ENCODE data around the gene BIRC2. TPM values are rescaled to one million over a fixed set of nuclear protein-coding genes. Genes with fewer than 3 reads are reported as not detected.

BIRC2 gene
- polyA plus RNA-seq, 1 donor = 39.9 TPM

DNA sequence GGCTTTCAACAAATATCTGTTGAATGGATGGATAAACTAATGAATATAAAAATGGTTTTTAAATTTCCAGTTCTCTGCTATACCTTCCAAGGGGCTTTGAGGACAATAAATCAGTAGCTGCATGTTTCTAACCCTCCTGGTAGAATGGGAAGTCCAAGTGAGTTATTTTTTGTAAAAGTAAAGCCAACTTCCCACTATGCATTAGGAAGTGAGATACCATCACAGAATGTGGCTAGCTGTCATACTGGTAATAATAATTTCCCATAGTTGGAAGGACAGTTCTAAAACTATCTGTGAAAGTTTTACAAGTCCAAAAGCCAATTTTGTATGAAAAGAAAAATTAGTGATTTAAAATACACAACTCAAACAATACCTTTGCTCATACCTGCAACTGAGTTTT lies 55.5 kb downstream of the BIRC2 start:
- DNase-seq = no peak

DNA sequence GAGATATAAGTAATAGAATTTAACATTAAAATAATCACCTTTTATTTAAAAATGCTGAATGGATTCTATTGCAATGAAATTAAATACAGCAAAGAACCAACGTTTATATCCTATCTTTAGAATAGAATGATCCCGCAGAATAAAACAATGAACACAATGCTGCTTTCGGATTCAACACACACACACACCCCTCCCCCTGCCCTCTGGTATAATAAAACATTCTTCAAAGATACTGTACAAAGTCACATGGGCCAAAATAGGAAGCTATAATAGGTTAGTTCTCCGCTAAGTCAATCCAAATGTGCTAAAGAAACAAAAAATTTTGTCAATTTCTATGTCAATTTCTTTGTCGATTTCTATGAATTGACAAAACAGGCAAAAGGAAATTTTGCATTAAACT lies 58.5 kb downstream of the BIRC2 start:
- no peak for DNase-seq

- no peak for DNase-seq
Measured at GRCh38 chr11:102406099-102406498, 59.1 kb downstream of the BIRC2 start.

DNA sequence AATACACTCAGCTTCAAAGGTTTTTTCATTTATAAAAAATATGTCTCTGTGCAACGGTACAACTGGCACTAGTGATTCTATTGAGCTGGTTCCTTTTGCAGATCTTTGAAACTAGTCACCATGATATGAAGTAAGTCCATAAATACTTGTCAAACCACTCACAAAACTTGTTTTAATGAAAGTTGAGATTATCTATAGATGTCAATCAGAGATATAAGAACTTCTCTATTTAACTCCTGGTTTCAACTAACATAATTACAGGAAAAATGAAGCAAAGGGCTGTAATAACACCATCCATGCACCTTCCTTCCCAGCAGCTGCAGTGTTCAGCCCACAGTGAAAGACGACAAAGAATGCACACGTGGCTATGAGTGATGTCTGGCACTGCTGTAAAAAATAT lies 60.9 kb downstream of the BIRC2 start:
- no peak for DNase-seq

DNA sequence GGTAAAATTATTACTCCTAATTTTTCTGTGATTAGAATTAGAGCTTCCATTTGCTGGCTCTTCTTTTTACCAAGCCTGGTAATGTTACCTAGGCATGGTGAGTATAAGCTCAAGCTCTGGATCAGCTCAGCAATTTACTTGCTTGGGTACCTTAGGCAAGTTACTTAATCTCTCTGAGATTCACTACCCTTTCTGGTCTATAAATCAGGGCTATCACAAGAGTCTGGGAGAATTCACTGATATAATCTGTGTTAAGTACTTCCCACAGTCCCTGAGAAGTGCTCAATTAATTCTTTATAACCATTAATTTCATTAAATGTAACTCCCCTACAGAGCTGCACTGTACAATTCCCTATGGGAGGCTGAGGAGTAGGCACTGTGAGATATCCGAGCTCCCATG lies 61.3 kb downstream of the BIRC2 start:
- no peak for DNase-seq

- no peak for DNase-seq
Measured at GRCh38 chr11:102410382-102410784, 63.4 kb downstream of the BIRC2 start.

DNA sequence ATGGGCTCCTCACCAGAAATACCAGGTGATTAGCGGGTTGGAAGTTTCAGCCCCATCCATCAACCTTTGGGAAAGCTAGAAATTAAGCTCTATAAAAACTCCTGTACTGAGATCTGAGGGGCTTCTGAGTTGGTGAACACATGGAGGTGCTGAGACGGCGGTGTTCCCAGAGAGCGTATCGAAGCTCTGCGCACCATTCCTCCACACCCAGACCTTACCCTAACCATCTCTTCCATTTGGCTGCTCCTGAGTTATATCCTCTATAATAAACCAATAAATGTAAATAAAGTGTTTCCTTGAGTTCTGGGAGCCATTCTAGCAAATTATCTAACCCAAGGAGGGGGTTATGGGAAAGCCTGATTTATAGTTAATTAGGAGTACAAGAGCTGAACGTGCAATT lies 64.1 kb downstream of the BIRC2 start:
- DNase-seq = no peak

GRCh38 chr11:102413497-102413896 lies 66.5 kb downstream of the BIRC2 start:
- no peak for DNase-seq

DNA sequence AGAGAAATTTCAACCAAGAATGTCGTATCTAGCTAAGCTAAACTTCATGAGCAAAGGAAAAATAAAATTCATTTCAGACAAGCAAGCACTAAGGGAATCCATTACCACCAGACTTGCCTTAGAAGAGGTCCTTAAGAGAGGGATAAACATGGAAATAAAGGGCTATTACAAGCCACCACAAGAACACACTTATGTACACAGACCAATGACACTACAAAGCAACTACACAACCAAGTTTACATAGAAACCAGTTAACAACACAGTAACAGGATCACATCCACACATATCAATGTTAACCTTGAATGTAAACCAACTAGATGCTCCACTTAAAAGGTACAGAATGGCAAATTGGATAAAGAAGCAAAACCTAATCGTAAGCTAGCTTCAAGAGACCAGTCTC lies 67.5 kb downstream of the BIRC2 start:
- no peak for DNase-seq

GRCh38 chr11:102415304-102415916 lies 68.4 kb downstream of the BIRC2 start:
- DNase-seq = no peak

DNA sequence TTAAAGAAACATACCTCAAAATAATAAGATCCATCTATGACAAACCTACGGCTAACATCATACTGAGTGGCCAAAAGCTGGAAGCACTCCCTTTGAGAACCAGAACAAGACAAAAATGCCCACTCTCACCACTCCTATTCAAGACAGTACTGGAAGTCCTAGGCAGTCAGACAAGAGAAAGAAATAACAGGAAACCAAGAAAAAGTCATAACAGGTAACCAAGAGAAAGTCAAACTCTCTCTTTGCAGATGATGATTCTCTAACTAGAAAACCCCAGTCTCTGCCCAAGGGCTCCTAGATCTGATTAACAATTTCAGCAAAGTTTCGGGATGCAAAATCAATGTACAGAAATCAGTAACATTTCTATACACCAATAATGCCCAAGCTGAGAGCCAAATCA lies 70.0 kb downstream of the BIRC2 start:
- DNase-seq = no peak

DNA sequence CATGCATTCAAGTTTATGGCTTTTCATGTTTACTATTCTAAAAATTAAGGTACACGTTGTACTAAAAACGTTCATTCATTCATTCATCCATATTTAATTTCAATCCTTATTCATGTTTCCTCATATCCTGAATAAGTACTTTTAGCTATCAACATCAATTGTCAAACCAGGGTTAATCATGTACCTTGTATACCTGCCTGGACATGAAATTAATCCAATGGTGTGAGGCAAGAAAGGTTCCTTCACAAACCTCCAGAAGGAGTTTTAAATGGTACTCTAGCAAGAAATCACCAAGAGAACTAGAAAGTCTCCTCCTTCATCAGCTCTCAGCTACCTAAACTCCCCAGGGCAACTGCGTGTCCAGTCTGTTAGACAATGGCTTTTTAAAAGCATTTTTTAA lies 72.2 kb downstream of the BIRC2 start:
- no peak for DNase-seq

- no peak for DNase-seq
Measured at GRCh38 chr11:102420547-102420946, 73.5 kb downstream of the BIRC2 start.

- DNase-seq = peak; percentile 36
Measured at GRCh38 chr11:102421261-102421660, 74.2 kb downstream of the BIRC2 start.

- no peak for DNase-seq
Measured at GRCh38 chr11:102422817-102423712, 76.1 kb downstream of the BIRC2 start.

DNA sequence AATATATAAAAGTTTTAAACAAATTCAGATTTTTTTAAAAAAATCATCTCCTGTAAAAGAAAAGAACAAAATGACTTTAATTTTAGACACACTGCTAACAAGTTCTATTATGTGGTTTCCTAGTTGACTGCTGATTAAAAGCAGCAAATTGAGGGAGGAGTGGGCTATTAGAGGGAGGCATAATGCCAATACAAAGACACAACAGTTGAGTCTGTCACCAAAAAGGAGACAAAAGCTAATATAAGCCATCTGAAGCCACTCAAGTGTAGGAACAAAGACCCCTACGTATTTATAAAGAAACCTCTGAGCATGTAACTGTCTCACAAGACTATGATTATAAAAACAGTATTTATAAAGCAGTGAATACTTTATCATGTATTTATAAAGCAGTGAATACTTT lies 76.9 kb downstream of the BIRC2 start:
- no peak for DNase-seq

GRCh38 chr11:102426000-102426399 lies 79.0 kb downstream of the BIRC2 start:
- DNase-seq = no peak

GRCh38 chr11:102426570-102426969 lies 79.6 kb downstream of the BIRC2 start:
- DNase-seq = no peak

GRCh38 chr11:102427068-102427467 lies 80.1 kb downstream of the BIRC2 start:
- no peak for DNase-seq

Other genes starting within 250 kb of the BIRC2 start
- gene YAP1, start 236.8 kb upstream of the BIRC2 start, polyA plus RNA-seq (ENCODE audit: insufficient read length) = 78.8 TPM
- 1.7 TPM for gene BIRC3, start 29.7 kb upstream of the BIRC2 start, polyA plus RNA-seq (ENCODE audit: insufficient read length)
- 138 TPM for gene TMEM123, start 105.6 kb downstream of the BIRC2 start, polyA plus RNA-seq (ENCODE audit: insufficient read length)
- 0.18 TPM for gene MMP7, start 183.5 kb downstream of the BIRC2 start, polyA plus RNA-seq (ENCODE audit: insufficient read length)

Measured in hindlimb muscle (tissue), 1 donor.